Ishikawa (cell line): ENCODE measurements around the gene PRICKLE4.

Experiments
- CEBPB ChIP-seq: IDR thresholded peaks from 2 replicates; pipeline ENCODE4 v1.6.1; 2012
- CREB1 ChIP-seq: IDR thresholded peaks from 2 replicates; pipeline ENCODE4 v1.6.1; 2012; ENCODE audit warnings: low read depth
- EGR1 ChIP-seq: IDR thresholded peaks from 2 replicates; pipeline ENCODE4 v1.6.1; 2012
- EP300 ChIP-seq: IDR thresholded peaks from 2 replicates; pipeline ENCODE4 v1.6.1; 2012; ENCODE audit warnings: borderline replicate concordance
- FOXM1 ChIP-seq: IDR thresholded peaks from 2 replicates; pipeline ENCODE4 v1.6.1; 2012; ENCODE audit warnings: low read depth, borderline replicate concordance
- MAX ChIP-seq: IDR thresholded peaks from 2 replicates; pipeline ENCODE4 v1.6.1; 2012
- NFIC ChIP-seq: IDR thresholded peaks from 2 replicates; pipeline ENCODE4 v1.6.1; 2012
- RAD21 ChIP-seq: IDR thresholded peaks from 2 replicates; pipeline ENCODE4 v1.6.1; 2012; ENCODE audit warnings: low read depth
- REST ChIP-seq: IDR thresholded peaks from 2 replicates; pipeline ENCODE4 v1.6.1; 2012; ENCODE audit warnings: low read depth, mild to moderate bottlenecking
- TAF1 ChIP-seq: IDR thresholded peaks from 2 replicates; pipeline ENCODE4 v1.6.1; 2012; ENCODE audit warnings: low read depth, mild to moderate bottlenecking
- TCF12 ChIP-seq: IDR thresholded peaks from 2 replicates; pipeline ENCODE4 v1.6.1; 2012; ENCODE audit warnings: low read depth
- TEAD4 ChIP-seq: IDR thresholded peaks from 2 replicates; pipeline ENCODE4 v1.6.1; 2012
- USF1 ChIP-seq: IDR thresholded peaks from 2 replicates; pipeline ENCODE4 v1.6.1; 2012
- YY1 ChIP-seq: IDR thresholded peaks from 2 replicates; pipeline ENCODE4 v1.6.1; 2012; ENCODE audit warnings: low read depth
- ZBTB7A ChIP-seq: IDR thresholded peaks from 2 replicates; pipeline ENCODE4 v1.6.1; 2012; ENCODE audit warnings: low read depth

Gene PRICKLE4

GRCh38 chr6:41783106-41783780, 2.7 kb downstream of the PRICKLE4 start:
- TF ChIP-seq YY1 (no peak), USF1 (no peak), CREB1 (no peak), EGR1 (no peak), REST (no peak), MAX (no peak), CEBPB (no peak), RAD21 (no peak), EP300 (no peak), NFIC (no peak), TCF12 (no peak), TEAD4 (no peak), FOXM1 (no peak), TAF1 (no peak)

GRCh38 chr6:41784581-41785171, 4.1 kb downstream of the PRICKLE4 start:
- TF ChIP-seq TAF1 (no peak), ZBTB7A (no peak), MAX (no peak), USF1 (no peak), TEAD4 (no peak), CEBPB (no peak), CREB1 (no peak), YY1 (no peak)

GRCh38 chr6:41785254-41785653, 4.7 kb downstream of the PRICKLE4 start:
- TF ChIP-seq EP300 (no peak), TEAD4 (no peak), YY1 (no peak), TCF12 (no peak), EGR1 (no peak), CREB1 (no peak), RAD21 (no peak)

GRCh38 chr6:41785689-41786450, 5.3 kb downstream of the PRICKLE4 start:
- TF ChIP-seq USF1 (no peak), REST (no peak), EGR1 (no peak), MAX (no peak), CEBPB (no peak), YY1 (no peak), FOXM1 (no peak), TCF12 (no peak), EP300 (no peak), CREB1 (no peak)

GRCh38 chr6:41786451-41787218, 6.1 kb downstream of the PRICKLE4 start:
- TF ChIP-seq USF1 (0 out of 2 replicates have a peak, but pooled peaks have one; percentile 3), CEBPB (no peak), EP300 (peak; percentile 41; the same call in 1 of the 2 replicates), TAF1 (no peak), RAD21 (peak; percentile 66; the same call in 1 of the 2 replicates), TCF12 (no peak)
